HG03175 (cell line): ENCODE measurements around the gene BCR.
"Not testable (repeated sequence)": the region's sequence is repeated elsewhere in the genome, so short reads cannot be mapped to it uniquely, and the experiment has no call there.

Experiments used
- ATAC-seq: cut with Tn5 transposase; IDR thresholded peaks from one replicate; pipeline ENCODE4 v1.9.1; 2021; ENCODE audit warnings: mild to moderate bottlenecking, moderate library complexity; ENCODE audit not compliant: unreplicated experiment

BCR gene

DNA sequence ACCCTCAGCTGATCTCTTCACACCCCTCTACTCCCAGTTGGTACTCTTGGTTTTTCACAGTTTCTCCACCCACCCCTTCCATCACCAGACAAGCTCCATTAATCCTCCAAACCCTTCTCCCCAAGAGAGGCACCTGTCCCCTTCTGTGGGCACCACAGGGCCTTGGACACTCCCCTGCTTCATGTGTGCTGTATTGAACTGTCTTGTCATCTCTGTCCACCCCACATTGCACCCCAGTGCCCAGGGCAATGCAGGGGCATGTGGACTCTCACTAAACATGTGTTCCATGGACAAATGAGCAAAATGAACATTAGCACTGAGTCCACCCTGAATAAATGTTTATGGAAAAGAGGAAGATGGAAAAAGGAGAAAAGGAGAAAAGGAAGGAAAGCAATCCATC lies 181.4 kb downstream of the BCR start:
- no peak for ATAC-seq

DNA sequence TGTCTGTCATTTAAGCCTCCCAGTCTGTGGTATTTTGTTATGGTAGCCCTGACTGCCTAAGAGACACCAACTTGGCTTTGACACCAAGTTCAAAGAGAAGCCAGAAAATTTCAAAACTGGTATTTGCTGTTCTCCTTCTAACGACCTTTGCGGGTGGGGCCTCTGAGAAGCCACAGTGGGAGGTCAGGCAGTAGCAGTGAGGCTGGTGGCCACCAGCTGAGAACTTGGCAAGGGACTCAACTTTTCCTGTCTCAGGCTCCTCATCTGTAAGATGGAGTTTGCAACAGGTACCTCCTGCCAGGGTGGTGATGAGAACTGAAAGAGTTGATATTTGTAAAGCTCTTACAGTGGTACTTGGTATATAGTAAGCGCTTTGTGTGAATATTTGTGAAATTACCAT lies 183.4 kb downstream of the BCR start:
- no peak for ATAC-seq

DNA sequence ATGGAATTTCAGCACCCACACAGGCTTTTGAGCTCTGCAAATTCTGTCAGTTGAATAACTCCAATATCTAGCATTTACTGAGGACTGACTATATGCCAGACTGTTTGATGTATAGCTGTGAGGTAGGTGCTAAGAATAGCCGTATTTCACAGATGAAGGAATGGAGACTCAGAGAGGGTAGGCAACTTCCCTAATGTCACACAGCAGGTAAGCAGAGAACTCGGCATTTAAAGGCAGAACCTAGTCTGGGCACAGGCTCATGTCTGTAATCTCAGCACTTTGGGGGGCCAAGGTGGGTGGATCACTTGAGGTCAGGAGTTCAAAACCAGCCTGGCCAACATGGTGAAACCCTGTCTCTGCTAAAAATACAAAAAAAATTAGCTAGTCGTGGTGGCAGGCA lies 184.1 kb downstream of the BCR start:
- no peak for ATAC-seq

DNA sequence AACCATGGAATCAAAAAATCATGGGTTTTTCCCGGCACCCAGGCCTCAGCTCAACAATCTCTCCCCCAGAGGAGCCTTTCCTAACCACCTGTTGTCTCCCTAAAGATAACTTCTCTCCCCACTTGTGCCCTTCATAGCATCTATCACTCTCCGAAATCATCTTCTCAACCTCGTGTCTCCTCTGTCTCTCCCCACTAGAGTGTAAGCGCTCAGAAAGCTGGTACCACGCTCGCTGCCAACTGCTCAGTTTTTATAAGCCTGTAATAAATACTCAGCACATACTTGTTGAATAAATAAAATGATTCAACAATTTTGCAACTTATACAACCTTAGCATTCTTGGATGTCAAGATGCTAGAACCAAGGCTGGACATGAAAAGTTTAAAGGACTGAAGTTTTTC lies 185.2 kb downstream of the BCR start:
- ATAC-seq: no peak

DNA sequence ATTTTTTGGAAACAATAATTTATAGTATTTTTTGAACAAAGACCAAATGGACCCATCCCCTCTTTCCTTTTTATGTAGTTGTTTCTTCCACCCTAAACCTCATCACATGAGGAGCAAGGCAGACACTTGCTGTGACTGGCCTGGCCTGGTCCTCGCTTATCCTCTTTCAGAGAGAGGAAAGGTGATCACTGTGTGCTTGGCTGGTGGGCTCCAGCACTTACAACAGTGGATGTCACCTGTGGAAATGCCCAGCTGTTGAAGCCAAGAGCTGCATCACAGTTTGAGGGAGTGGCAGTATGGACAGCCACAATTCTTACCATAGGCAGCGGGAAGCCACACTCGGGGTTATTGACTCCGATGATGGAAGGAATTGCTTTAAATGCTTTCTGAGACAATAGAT lies 185.7 kb downstream of the BCR start:
- ATAC-seq: no peak

DNA sequence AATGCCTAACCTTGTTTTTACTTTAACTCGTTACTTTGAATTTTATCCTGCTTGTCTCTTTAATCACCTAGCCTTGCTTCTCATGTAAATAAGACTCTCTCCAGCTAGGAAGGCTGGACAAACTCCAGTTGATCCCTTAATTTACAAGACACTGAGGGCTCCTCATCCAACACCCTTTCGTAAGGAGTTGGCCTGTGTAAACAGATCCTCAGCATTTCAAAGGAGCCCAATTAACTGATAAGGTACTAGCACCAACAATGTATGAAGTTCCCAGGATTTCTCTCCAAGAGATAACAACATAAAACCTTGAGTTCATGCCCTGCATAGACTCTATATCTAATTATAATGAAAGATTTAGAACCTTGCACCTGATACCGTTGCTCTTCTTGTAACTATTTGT lies 186.9 kb downstream of the BCR start:
- not testable (repeated sequence) for ATAC-seq
